Peyer's patch (tissue), 4 donors: Measurements from ENCODE around the gene CLINT1.

Experiments used
- POLR2A ChIP-seq, 2 donors: fragments of 450-650 bp; IDR thresholded peaks; one replicate each; pipeline ENCODE4 v1.5.1; 2017; ENCODE audit warnings: antibody characterized with exemption in 2 of 2, mild to moderate bottlenecking in 2 of 2, moderate library complexity in 2 of 2
- TF ChIP-seq, protein P1 (sequence below), 6 experiments: fragments of 450-650 bp in 4 of 6; fragments of 200-600 bp in 2 of 6; sonication (generic) in 1 of 6; IDR thresholded peaks; one replicate each; pipeline ENCODE4 v1.5.1; 2017 to 2019; ENCODE audit warnings: antibody characterized with exemption in 6 of 6, mild to moderate bottlenecking in 3 of 6, moderate library complexity in 1 of 6

DNA sequence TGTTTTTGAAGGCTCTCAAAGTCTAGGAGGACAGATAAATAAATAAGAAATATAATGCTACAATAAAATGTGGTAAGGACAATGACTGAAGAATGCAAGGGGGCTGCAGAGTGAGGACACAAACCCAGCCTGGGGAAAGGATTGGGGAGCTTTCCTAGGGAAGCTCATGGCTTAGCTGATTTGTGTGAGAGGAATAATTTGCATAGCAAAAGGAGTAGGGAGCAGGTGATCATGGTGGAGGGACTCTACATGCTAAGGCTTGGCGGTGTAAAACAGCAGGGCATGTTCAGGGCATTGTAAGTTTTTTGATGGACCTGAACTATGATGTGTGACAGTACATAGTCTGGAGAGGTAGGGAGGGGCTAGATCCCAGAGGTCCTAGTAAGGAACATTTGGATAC, 49.5 kb upstream of the CLINT1 start:
- TF ChIP-seq, protein P1, sequence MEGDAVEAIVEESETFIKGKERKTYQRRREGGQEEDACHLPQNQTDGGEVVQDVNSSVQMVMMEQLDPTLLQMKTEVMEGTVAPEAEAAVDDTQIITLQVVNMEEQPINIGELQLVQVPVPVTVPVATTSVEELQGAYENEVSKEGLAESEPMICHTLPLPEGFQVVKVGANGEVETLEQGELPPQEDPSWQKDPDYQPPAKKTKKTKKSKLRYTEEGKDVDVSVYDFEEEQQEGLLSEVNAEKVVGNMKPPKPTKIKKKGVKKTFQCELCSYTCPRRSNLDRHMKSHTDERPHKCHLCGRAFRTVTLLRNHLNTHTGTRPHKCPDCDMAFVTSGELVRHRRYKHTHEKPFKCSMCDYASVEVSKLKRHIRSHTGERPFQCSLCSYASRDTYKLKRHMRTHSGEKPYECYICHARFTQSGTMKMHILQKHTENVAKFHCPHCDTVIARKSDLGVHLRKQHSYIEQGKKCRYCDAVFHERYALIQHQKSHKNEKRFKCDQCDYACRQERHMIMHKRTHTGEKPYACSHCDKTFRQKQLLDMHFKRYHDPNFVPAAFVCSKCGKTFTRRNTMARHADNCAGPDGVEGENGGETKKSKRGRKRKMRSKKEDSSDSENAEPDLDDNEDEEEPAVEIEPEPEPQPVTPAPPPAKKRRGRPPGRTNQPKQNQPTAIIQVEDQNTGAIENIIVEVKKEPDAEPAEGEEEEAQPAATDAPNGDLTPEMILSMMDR (IDR thresholded peaks at IDR 0.05), result no peak
- no peak for TF ChIP-seq POLR2A (IDR thresholded peaks at IDR 0.05)
